GM12878 (cell line): ENCODE data around the gene ENGASE. TPM values are rescaled to one million over a fixed set of nuclear protein-coding genes. Genes with fewer than 3 reads are reported as not detected.

Experiments used
- ATAC-seq: fragments of 200-7000 bp; cut with Tn5 transposase; 3 replicates; pipeline ENCODE4 v1.9.1; 2020; ENCODE audit warnings: mild to moderate bottlenecking, moderate library complexity
- BruUV-seq: library from RNA; stranded (reverse); fragments of 400-500 nt; replicated peaks from 2 replicates; lab custom pipeline; 2021; lab: Mats Ljungman, UMichigan
- CTCF ChIA-PET: fragments of 300-600 bp; sonication (Branson Sonifier 250); formaldehyde crosslinking; extraction: SDS; loops from one replicate; lab custom pipeline; 2021; ENCODE audit warnings: inconsistent platforms; lab: Yijun Ruan, JAX
- POLR2A ChIA-PET: fragments of 350-600 bp; formaldehyde crosslinking; extraction: SDS; loops from one replicate; lab custom pipeline; 2021; ENCODE audit warnings: inconsistent platforms; lab: Charles Lee
- RAD21 ChIA-PET: fragments of 300-600 bp; sonication (Branson Sonifier 250); formaldehyde crosslinking; loops from one replicate; lab custom pipeline; 2023; ENCODE audit warnings: antibody characterized with exemption; ENCODE audit not compliant: unreplicated experiment; lab: Charles Lee
- SMC1A ChIA-PET: fragments of 300-600 bp; sonication (Branson Sonifier 250); formaldehyde crosslinking; loops from one replicate; lab custom pipeline; 2023; ENCODE audit not compliant: unreplicated experiment, uncharacterized antibody; lab: Charles Lee
- DNase-seq: peaks from one replicate; pipeline ENCODE4 v3.0.0-alpha.2; 2011; ENCODE audit warnings: low read depth, low spot score
- FAIRE-seq: peaks from 3 replicates; lab custom pipeline; 2011; peaks lifted over from hg19 to GRCh38; lab: Jason Lieb, UNC
- H2AFZ ChIP-seq: 2 replicates; pipeline ENCODE4 v1.6.0; 2011; ENCODE audit warnings: low read depth, low read length, control low read depth; ENCODE audit not compliant: control insufficient read depth
- H3K27ac ChIP-seq: 2 replicates; pipeline ENCODE4 v1.5.1; 2011; ENCODE audit warnings: control low read depth; ENCODE audit not compliant: control insufficient read depth, insufficient read depth
- H3K27me3 ChIP-seq, 2 experiments: replicated peaks in 1 of 2; 2 replicates each; pipeline versions ENCODE4 v1.6.0 to v1.6.1; 2011; ENCODE audit warnings: low read length in 1 of 2; ENCODE audit not compliant: control insufficient read depth in 2 of 2, insufficient read depth in 2 of 2
- H3K36me3 ChIP-seq, 2 experiments: 2 replicates each; pipeline ENCODE4 v1.5.1; 2011; ENCODE audit warnings: low read length in 1 of 2; ENCODE audit not compliant: control insufficient read depth in 2 of 2, insufficient read depth in 2 of 2
- H3K4me1 ChIP-seq: 2 replicates; pipeline ENCODE4 v1.6.1; 2011; ENCODE audit warnings: mild to moderate bottlenecking, low read length, moderate library complexity, mixed read lengths; ENCODE audit not compliant: control insufficient read depth, insufficient read depth
- H3K4me2 ChIP-seq: 2 replicates; pipeline ENCODE4 v1.6.0; 2011; ENCODE audit warnings: control low read depth; ENCODE audit not compliant: control insufficient read depth, insufficient read depth
- H3K4me3 ChIP-seq: fragments of 200-600 bp; sonication (generic); 2 replicates; pipeline ENCODE4 v1.5.1; 2016
- H3K79me2 ChIP-seq: 2 replicates; pipeline ENCODE4 v1.6.0; 2011; ENCODE audit warnings: low read length; ENCODE audit not compliant: control insufficient read depth, insufficient read depth
- H3K9ac ChIP-seq: 2 replicates; pipeline ENCODE4 v1.8.0; 2011; ENCODE audit warnings: low read length, control low read depth, mixed read lengths; ENCODE audit not compliant: control insufficient read depth, insufficient read depth
- H3K9me3 ChIP-seq: replicated peaks from 3 replicates; pipeline ENCODE4 v1.5.1; 2011; ENCODE audit warnings: mild to moderate bottlenecking, low read length; ENCODE audit not compliant: control insufficient read depth, insufficient read depth
- H4K20me1 ChIP-seq: 2 replicates; pipeline ENCODE4 v1.6.0; 2011; ENCODE audit not compliant: control insufficient read depth, insufficient read depth
- PML ChIP-seq: IDR thresholded peaks from 2 replicates; pipeline ENCODE4 v1.6.1; 2012; ENCODE audit warnings: low read length, inconsistent platforms
- RBBP5 ChIP-seq: fragments of 200-600 bp; sonication (generic); conservative IDR thresholded peaks from 2 replicates; pipeline ENCODE4 v1.6.1; 2016
- WGBS: methylation state at CpG from one replicate; pipeline ENCODE4 v1.1.6; 2016; ENCODE audit warnings: low lambda C conversion rate; ENCODE audit not compliant: insufficient replicate concordance, insufficient coverage; ENCODE audit errors: missing lambda C conversion rate; 5-methylcytosine and 5-hydroxymethylcytosine counted together
- in situ Hi-C: fragments of 300-500 bp; cut with MboI; formaldehyde crosslinking; loops from 9 replicates; pipeline ENCODE4 v1.14.3; 2018; ENCODE audit warnings: mixed read lengths
- intact Hi-C: fragments of 100-400 bp; cut with micrococcal nuclease; formaldehyde crosslinking; loops from one replicate; pipeline ENCODE4 v1.14.2; 2022; ENCODE audit not compliant: unreplicated experiment
- polyA plus RNA-seq, 11 experiments: library from polyadenylated mRNA; depleted of rRNA in 4 of 11; unstranded in 6 of 11; stranded (reverse) in 5 of 11; fragments of >200 nt; fragmentation: Nextera tagmentation in 4 of 11; fragmentation: Illumina TruSeq in 1 of 11; extraction: Ambion mirVana in 4 of 11; extraction: Trizol in 1 of 11; gene quantifications; 1 replicate in 1 of 11; 2 replicates in 10 of 11; pipeline versions ENCODE4 v1.2.1 to v1.2.3, GENCODE V29; 2011 to 2016; ENCODE audit warnings: inconsistent platforms in 2 of 11, missing spikeins in 2 of 11, low read depth in 1 of 11
- total RNA-seq, 4 experiments: library from RNA; depleted of rRNA in 3 of 4; stranded (reverse); fragments of >200 nt in 3 of 4; fragmentation: Illumina TruSeq in 1 of 4; extraction: Trizol in 1 of 4; gene quantifications; 2 replicates each; pipeline versions ENCODE4 v1.2.1 to v1.2.3, GENCODE V29; 2013 to 2021
- TF ChIP-seq, protein P1 (sequence below): fragments of 150-350 bp; IDR thresholded peaks from 2 replicates; pipeline ENCODE4 v1.6.1; 2016; ENCODE audit warnings: low read depth, low read length
- TF ChIP-seq, protein P2 (sequence below), 3 experiments: IDR thresholded peaks in 2 of 3; conservative IDR thresholded peaks in 1 of 3; 2 replicates each; pipeline ENCODE4 v1.5.1; 2011; ENCODE audit warnings: low read depth in 3 of 3, low read length in 3 of 3, mild to moderate bottlenecking in 3 of 3, control low read depth in 2 of 3, moderate library complexity in 2 of 3, inconsistent platforms in 1 of 3, mixed read lengths in 1 of 3; ENCODE audit not compliant: control insufficient read depth in 2 of 3, insufficient read depth in 1 of 3; ENCODE audit errors: extremely low read depth in 1 of 3

Gene ENGASE
- total and polyA plus RNA-seq, 10 of the 15 experiments (the other 5 are each of a cell fraction or from before 2014, with no cell fraction given), result 0.18 to 28.9 (median 10.5) TPM

DNA sequence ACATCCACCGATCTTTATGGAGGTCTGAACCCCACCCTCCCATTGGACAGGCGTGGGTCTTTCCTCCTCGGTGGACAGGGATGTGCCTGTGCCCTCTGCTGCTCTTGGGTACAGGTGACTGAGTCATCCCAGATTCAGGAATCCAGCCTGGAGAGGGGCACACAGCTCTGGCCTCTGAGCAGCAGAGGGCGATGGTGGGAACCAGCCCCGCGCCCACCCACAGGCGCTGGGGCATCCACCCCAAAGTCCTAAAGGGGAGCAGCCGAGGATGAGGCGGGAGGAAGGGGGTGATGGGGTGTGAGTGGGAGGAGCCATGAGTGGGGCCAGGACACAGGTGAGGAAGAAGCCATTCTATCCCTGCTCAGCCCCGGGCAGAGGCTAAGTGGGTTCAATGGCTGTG lies 35.0 kb downstream of the ENGASE start:
- RAD21 ChIA-PET, result no interaction called here

More for the DNA sequence above, 35.0 kb downstream of the ENGASE start:
- ChIA-PET CTCF (interaction anchor here (1.0 kb wide), 1 partner anchor 284 kb away, joined by 3 read pairs; no protein-coding TSS in a partner anchor), SMC1A (no interaction called here), POLR2A (no interaction called here)
- 39% methylated on average over 10 of the region's 10 CpGs for WGBS
- no peak for ATAC-seq
- H3K27me3 ChIP-seq, result peaks cover 0 to 3% of the 10 kb centered on the region in 2 experiments; a peak in 2 of 4 replicates
- H3K79me2 ChIP-seq, result no peaks in the 10 kb centered on the region
- no peaks in the 10 kb centered on the region for H4K20me1 ChIP-seq
- no peak overlapping the region for H3K4me3 ChIP-seq
- H3K36me3 ChIP-seq, result no peaks in the 10 kb centered on the region
- BruUV-seq, result no TSS peak
- H3K4me1 ChIP-seq, result no peaks in the 10 kb centered on the region
- in situ Hi-C loops, result no loop called here
- H3K9me3 ChIP-seq, result no peaks in the 10 kb centered on the region
- FAIRE-seq, result no peak
- TF ChIP-seq RBBP5, result no peak
- TF ChIP-seq, protein P1, sequence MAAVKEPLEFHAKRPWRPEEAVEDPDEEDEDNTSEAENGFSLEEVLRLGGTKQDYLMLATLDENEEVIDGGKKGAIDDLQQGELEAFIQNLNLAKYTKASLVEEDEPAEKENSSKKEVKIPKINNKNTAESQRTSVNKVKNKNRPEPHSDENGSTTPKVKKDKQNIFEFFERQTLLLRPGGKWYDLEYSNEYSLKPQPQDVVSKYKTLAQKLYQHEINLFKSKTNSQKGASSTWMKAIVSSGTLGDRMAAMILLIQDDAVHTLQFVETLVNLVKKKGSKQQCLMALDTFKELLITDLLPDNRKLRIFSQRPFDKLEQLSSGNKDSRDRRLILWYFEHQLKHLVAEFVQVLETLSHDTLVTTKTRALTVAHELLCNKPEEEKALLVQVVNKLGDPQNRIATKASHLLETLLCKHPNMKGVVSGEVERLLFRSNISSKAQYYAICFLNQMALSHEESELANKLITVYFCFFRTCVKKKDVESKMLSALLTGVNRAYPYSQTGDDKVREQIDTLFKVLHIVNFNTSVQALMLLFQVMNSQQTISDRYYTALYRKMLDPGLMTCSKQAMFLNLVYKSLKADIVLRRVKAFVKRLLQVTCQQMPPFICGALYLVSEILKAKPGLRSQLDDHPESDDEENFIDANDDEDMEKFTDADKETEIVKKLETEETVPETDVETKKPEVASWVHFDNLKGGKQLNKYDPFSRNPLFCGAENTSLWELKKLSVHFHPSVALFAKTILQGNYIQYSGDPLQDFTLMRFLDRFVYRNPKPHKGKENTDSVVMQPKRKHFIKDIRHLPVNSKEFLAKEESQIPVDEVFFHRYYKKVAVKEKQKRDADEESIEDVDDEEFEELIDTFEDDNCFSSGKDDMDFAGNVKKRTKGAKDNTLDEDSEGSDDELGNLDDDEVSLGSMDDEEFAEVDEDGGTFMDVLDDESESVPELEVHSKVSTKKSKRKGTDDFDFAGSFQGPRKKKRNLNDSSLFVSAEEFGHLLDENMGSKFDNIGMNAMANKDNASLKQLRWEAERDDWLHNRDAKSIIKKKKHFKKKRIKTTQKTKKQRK, result no peak
- TF ChIP-seq, protein P2, sequence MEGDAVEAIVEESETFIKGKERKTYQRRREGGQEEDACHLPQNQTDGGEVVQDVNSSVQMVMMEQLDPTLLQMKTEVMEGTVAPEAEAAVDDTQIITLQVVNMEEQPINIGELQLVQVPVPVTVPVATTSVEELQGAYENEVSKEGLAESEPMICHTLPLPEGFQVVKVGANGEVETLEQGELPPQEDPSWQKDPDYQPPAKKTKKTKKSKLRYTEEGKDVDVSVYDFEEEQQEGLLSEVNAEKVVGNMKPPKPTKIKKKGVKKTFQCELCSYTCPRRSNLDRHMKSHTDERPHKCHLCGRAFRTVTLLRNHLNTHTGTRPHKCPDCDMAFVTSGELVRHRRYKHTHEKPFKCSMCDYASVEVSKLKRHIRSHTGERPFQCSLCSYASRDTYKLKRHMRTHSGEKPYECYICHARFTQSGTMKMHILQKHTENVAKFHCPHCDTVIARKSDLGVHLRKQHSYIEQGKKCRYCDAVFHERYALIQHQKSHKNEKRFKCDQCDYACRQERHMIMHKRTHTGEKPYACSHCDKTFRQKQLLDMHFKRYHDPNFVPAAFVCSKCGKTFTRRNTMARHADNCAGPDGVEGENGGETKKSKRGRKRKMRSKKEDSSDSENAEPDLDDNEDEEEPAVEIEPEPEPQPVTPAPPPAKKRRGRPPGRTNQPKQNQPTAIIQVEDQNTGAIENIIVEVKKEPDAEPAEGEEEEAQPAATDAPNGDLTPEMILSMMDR (IDR thresholded peaks at IDR 0.05 in 2 of 3, conservative IDR thresholded peaks at IDR 0.05 in 1 of 3; ENCODE audit: control insufficient read depth in 2 of 3, extremely low read depth in 1 of 3, insufficient read depth in 1 of 3, low read depth in 3 of 3, low read length in 3 of 3), result 0 out of 6 replicates have a peak, but pooled peaks of 1 of the 3 experiments have one; percentile 6
- no peak for TF ChIP-seq PML
- no peak overlapping the region for H3K9ac ChIP-seq
- no peak overlapping the region for H3K4me2 ChIP-seq
- intact Hi-C loops, result no loop called here
- no peak for DNase-seq
- no peak overlapping the region for H2AFZ ChIP-seq
- no peak overlapping the region for H3K27ac ChIP-seq
